SK-N-SH (cell line): ENCODE results near the gene PFKFB2.

Experiments
- CHD2 ChIP-seq: fragments of 150-350 bp; IDR thresholded peaks from 2 replicates; pipeline ENCODE4 v1.6.1; 2018; ENCODE audit warnings: low read length; ENCODE audit not compliant: partially characterized antibody
- CTCF ChIP-seq: fragments of 200-600 bp; sonication (generic); IDR thresholded peaks from 2 replicates; pipeline ENCODE4 v1.6.1; 2017; ENCODE audit warnings: antibody characterized with exemption, mild to moderate bottlenecking, moderate library complexity
- RFX5 ChIP-seq: IDR thresholded peaks from 2 replicates; pipeline ENCODE4 v1.6.1; 2012; ENCODE audit warnings: mild to moderate bottlenecking, improper control_type of control experiment, low read length

- TF ChIP-seq CTCF, result no peak
- no peak for TF ChIP-seq RFX5
- TF ChIP-seq CHD2, result no peak
These were observed 1.4 kb downstream of the PFKFB2 start for GRCh38 chr1:207054491-207054890.
